ENCODE results near the gene INF2.
"Not testable (repeated sequence)": the region's sequence is repeated elsewhere in the genome, so short reads cannot be mapped to it uniquely, and the experiment has no call there.

The INF2 gene

DNA sequence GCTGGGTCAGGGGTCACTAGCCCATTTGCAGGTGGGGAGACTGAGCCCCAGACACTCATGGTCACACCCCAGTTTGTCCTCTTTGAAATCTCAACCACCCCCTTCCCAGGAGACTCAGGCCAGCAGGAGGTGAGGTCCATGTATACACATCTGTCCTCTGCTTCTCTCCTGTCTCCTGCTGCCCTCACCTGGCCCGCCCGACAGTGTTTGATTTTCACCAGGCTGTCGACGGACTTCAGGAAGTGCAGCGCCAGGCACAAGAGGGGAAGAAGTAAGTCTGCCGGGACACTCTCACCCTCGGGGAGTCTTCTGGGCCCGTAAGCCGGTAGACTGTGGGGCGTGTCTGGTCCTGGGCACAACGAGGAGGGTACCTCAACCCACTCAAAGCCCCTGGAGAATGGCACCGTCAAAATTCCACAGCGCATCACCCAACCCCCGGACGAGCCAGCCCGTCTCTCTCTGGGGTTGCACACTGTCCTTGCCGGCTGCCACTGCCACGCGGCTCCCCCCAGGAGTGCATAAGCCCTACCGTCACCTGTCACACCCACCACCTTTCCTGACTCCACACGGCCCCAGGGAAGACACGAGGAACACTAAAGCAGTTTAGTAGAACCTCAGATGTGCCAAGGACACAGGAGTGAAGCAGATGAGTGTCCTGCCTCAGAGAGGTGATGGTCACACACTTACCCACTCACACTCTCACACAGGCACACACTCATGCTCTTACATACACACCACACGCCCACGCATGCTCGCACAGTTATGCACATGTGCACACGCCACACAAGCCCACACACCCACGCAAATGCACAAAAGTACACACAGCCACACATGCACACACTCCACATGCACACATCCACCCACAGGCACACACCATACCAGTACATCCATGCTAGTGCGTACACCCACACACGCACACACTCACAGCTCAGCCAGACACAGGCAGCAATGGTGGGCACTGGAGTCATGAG, 50.4 kb downstream of the INF2 start:
- no peak for DNase-seq

DNA sequence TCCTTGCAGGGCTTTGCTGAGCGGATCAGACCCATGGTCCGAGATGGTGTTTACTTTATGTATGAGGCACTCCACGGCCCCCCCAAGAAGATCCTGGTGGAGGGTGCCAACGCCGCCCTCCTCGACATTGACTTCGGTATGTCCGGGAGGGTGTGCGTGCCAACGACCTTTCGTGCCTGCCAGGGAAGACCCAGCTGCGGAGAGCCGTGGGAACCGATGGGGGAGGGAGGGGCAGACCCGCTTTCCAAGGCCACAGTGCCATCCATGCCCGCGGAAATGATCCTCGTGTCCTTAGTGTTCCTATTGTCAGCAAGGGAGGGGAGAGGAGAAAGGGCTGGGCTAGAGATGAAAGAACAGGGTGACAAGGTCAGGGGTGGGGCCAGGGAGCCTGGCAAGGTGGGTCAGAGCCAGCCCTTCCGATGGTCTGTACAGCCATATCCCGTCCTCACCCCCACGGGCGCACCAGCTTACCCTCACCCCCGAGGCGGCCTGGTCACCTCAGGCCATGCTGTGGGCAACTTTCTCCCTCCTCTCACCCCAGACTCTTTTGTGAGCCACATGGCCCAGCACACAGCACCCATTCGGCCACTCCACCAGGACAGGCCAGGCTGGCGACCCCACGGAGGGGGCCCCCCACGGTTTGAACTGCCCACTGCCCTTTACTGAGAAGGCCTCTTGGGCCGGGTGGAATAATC, 51.8 kb downstream of the INF2 start:
- no peak for DNase-seq

DNA sequence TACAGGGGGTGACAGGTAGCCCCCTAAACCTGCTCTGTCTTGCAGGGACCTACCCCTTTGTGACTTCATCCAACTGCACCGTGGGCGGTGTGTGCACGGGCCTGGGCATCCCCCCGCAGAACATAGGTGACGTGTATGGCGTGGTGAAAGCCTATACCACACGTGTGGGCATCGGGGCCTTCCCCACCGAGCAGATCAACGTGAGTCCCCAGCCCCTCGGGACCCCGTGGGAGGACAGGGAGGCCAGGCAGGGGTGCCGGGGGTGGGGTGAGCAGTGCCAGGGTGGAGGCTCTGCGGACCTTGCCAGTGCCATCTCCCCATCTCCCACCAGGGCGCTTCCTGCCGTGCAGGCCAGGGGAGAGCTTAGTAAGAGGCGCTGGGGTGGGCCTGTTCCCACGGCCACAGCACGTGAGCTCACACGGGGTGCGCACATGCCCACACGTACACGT, 52.4 kb downstream of the INF2 start:
- no peak for DNase-seq

DNA sequence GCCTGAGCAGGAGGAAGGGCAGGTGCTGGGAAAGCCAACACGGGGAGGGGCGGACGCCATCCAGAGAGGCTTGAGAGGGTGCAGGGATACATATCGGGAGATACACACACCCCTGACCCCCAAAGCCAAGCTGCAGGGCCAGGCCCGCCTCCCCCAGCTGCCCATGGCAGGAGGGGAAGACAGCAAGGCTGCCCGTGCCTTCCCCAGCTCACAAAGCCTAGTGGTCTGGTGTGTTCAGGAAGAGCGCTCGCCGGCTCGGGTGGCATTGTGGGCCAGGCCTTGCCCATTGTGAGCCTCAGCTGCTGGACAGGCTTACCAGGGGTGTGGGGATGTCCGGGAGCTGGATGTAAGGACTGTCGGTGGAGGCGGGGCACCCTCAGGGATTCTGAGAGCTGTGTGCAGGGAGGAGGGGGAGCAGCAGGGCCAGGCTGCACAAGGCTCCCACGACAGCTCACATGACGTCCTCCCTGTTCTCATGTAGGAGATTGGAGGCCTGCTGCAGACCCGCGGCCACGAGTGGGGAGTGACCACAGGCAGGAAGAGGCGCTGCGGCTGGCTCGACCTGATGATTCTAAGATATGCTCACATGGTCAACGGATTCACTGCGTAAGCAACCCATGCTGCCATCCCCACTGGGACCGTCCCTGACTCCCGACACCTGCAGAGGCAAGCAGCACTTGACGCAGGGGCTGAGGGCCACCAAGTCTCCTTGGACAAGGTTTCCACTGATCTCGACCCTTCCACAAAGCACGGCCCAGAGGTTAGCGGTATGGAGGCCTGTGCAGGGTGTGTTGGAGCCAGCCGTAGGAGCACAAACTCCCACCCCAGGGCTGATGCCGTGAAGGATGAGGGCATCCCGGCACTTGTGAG, 53.4 kb downstream of the INF2 start:
- no peak for DNase-seq

DNA sequence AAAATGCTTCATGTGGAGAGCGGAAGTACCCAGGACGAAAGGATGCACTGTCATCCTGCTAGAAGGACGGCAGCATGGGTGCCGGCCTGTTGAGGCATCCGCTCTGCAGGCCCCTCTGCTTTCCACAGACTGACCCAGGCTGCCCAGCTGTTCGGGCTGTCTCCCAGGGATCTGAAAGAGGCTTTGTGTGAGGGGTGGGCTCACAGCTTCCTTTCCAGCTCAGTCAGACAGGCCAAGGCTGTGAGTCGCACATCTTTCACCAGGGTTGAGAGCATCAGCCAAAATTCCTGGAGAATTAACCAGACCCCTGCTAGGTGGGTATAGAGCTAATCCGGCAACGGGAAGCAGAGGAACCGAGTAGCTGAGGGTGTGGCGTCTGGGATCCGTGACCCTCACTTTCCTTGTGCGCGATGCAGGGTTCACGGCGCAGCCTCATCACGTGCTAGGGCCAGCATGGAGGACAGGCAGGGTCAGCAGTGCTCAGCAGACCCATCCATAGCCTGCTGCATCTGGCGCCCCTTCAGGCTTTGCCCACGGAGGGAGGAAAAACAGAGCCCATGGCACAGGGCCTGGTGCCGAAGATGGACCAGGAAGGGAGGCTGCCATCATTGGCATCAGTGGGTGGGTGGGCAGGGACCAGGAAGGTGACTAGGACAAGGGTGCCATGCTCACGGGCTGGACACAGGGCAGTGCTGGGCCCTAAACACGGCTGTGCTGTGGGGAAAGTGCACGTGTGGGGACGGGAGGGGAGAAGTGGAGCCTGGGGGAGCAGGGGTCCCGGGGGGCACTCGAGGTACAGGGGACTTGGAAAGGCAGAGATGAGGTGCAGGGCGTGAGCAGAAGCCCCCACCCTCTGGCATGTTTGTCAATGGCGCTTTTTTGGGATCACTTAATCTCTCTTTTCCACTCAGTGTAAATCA, 54.3 kb downstream of the INF2 start:
- no peak for DNase-seq

DNA sequence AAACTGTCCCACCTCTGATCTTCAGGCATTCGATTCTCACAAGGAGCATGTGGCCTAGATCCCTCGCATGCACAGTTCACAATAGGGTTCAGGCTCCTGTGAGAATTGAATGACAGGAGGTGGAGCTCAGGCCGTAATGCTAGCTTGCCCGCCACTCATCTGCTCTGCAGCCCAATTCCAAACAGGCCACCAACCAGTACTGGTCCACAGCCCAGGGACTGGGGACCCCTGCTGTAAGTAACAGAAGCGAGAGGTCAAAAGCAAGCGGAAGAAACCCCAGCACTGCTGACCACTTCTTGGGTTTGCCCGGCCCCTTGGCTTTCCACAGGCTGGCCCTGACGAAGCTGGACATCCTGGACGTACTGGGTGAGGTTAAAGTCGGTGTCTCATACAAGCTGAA, 55.1 kb downstream of the INF2 start:
- DNase-seq: no peak

DNA sequence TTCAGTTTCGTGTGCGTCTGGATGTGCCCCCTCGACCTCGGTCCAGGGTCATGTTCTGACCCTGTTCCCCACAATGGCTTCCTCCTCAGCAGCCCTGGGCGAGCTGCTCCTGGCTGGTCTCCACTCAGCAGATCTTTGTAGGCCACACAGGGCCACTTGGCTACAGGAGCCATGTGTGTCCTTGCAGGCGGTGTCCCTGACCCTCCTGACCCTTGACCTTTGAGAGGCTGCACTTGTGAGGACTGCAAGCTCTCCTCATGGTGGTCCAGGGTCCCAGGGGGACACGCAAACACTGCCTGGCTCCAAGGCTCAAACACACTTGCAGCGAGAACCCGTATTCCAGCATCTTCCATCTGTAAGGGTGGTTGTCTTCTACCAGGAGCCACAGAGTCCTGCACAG, 56.0 kb downstream of the INF2 start:
- no peak for DNase-seq

DNA sequence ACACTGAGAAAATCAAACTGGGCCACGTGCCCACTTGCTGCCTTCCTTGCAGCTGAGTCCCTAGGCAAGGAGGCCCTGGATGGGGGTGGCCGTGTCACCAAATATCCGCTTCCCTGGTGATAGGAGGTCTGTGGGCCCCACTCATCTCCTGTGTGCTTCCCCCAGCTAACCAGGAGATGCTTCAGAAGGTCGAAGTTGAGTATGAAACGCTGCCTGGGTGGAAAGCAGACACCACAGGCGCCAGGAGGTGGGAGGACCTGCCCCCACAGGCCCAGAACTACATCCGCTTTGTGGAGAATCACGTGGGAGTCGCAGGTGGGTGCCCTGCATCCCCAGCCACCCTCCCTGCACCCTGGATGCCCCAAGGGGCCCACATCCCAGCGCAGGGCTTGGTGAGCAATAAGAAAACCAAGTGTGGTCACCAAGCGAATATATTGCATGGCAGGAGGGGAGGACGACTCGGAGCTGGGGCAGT, 56.7 kb downstream of the INF2 start:
- DNase-seq: no peak

DNA sequence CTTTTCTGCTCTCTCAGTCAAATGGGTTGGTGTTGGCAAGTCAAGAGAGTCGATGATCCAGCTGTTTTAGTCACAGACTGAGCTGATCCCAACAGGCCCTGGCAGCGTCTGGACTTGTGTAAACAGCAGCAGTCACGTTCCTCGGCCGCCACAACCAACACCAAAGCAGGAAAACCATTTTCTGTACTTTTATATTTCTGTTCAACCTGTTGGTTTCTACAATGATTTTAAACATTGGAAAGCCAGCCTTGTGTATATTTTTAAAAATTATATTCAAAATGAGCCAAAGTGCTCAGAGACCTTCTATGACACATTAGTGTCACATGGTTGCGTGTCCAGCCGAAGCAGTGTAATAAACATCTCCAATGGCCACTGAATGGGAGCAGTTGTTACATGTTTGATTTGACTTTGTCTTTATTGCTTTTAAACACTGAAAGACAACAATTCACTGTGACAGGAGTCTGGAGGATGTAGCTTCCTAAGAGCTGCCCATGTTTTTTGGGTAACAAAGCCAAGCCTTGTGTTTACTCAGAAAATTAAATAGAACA, 57.6 kb downstream of the INF2 start:
- no peak for DNase-seq

DNA sequence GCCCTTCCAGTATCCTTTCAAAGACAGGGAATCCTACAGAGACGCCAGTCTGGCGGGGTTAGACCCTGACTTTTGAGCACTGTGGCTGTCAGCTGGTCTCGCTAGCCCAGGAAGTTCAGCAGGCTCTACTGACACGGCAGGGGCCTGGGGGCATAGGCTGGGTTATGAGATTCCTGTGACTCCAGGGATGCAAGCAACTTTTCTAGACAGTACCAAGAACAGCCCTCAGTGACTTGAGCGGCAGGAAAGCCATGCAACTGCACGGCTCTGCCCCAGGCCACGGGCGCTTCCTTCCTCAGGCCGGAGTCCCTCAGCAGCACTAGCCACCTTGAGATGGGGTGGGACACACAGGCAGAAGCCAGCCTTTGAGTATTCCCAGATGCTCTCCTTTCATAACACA, 58.5 kb downstream of the INF2 start:
- DNase-seq: no peak

DNA sequence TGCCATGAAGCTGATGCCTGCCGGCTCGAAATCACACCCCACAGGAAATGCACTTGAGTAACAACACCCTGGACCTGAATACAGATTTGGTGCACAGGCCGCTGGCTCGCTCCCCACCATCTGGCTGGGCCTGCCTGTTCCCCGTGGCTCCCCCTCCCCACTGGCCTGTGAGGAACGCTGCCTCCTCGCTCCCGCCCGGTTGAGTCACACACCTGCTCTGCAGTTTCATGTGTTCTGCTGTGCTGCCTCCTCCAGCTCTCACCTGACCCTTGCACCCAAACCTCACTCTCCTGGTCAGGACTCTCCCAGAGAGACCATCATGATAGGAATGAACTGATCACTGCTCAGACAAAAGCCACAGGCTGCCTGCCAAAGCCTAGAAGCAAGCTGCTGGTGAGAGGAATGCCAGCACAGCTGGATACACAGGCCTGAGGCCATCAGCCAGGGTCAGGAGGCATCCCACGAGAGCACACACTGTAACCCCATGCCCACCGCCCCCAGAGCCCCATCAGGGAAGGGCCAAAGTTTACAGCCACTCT, 59.8 kb downstream of the INF2 start:
- no peak for DNase-seq

DNA sequence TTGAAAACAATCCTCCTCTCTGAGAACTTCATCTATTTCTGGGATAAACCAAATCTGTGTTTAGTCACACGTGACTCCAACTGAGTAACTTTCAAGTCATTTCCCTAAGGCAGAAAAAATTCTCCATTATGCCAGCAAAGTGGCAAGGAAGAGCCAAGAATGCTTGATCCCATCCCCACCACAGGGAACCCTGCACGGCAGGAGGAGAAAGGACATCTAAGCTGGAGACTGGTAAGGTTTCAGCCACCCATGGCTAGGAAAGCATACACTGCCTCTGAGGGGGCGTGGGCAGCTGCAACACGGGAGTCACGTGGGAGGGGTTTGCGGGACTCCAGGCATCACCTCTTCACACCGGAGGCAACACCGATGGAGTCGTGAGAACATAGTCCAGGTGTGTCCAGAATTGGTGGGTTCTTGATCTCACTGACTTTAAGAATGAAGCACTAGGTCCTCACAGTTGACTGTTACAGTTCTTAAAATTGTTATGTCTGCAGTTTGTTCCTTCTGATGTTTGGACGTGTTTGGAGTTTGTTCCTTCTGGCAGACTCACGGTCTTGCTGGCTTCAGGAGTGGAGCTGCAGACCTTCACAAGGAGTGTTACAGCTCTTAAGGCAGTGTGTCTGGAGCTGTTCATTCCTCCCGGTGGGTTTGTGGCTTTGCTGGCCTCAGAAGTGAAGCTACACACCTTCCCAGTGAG, 60.8 kb downstream of the INF2 start:
- DNase-seq: no peak

DNA sequence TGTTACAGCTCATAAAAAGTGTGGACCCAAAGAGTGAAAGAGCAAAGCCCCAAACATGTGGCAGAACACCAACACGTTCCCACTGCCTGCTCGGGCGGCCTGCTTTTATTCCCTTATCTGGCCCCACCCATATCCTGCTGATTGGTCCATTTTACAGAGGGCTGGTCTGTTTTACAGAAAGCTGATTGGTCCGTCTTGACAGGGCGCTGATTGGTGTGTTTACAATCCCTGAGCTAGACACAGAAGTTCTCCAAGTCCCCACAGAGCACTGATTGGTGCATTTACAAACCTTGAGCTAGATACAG, 61.3 kb downstream of the INF2 start:
- DNase-seq: not testable (repeated sequence)

DNA sequence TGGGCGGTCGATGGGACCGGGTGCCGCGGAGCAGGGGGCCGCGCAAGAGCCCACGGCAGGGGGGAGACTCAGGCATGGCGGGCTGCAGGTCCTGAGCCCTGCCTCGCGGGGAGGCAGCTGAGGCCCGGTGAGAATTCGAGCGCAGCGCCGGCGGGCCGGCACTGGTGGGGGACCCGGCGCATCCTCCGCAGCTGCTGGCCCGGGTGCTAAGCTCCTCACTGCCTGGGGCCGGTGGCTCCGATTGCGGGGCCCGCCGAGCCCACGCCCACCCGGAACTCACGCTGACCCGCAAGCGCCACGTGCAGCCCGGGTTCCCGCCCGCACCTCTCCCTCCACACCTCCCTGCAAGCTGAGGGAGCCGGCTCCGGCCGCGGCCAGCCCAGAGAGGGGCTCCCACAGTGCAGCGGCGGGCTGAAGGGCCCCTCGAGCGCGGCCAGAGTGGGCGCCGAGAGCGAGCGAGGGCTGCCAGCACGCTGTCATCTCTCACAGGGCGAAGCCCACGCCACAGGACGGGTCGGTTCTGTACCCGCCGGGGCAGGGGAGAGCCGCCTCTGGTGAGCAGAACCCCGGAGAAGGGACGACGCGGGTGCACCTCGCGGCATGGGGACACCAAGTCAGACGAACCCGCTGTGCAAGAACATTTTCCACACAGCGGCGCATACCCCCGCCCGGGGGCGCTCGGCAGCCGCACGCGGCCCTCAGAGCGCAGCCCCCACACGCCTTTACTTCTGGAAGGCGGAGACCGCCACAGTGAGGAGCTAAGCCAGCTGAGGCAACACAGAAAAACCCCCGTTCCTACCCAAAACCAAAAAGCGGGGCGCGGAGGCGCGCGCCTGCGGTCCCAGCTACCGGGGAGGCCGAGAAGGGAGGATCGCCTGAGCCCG, 62.4 kb downstream of the INF2 start:
- no peak for DNase-seq

DNA sequence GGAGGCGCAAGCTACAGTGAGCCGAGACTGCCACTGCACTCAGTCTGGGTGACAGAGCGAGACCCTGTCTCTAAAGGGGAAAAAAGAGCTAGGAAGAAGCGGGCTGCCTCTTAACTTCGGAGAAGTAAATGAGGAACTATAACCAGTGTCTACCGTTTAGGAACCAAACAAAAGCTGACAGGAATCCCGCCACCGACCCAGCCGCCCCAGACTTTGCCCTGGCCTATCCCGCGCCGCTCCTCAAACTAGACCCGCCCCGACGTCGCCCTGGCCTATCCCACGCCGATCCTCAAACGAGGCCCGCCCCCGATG, 63.0 kb downstream of the INF2 start:
- DNase-seq: no peak

DNA sequence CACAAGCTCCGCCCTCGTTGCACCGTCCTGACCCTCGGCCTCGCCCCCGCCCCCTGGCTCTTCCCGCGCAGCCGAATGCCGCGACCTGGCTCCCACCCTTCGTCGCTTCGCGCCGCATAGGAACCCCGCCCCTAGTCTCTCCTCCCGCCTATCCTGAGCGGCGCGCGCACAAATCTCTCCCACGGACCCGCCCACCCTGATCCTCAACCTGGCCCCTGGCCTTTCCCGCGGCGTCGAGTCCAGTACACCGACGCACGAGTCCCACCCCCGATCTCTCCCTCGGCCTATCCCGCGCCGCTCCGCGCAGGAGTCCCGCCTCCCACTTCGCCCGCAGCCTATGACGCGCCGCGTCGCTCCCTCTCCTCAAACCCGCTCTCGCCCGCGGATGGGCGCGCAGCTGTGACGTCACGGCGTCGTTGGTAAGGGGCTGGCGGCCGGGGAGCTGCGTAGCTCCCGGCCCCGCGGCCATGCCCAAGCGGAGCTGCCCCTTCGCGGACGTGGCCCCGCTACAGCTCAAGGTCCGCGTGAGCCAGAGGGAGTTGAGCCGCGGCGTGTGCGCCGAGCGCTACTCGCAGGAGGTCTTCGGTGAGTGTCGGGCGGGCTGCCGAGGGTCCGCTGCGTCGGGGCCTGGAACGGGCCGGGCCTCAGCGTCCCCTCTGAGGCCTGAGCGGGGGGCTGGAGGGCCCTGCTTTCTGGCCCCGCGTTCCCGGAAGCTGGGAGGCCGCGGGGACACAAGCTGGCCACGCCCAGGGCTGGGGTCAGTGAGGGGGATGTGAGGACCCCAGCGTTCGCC, 63.5 kb downstream of the INF2 start, which contains the start of gene SIVA1:
TSS of gene SIVA1 (plus strand) at position 413 of the 793 bp plus-strand sequence. CDS start at position 468, 55 bp downstream.
- peak; percentile 99 for DNase-seq

DNA sequence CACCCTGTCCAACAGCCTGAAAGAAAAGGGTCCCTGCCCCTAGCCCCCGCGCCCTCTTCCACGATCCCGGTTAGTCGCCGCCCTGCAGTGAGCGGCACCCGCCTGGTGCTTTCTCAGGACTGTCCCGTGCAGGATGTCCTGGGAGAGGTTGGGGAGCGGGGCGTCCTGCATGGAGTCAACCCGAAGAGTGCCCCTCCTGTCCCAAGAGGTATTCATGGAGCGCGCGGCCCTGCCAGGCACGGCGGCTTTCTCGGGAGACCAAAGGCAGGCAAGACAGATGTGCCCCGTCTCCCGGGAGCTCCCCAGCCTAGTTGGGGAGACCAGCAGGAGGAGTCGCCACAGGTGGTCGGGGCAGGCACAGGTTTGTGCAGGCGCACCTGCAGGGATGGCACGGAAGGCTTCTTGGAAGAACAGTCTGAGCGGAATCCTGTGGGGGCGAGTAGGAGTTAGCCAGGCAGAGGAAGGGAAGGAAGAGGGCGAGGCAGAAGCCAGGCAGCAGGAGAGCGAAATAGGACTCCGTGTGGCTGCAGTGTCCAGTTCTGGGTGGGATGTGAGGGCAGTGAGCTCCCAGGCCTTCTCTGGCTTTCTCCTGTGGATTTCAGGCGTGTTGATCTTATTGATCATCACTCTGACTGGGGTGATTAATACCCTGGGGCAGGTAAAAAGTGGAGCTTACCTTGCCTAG, 64.3 kb downstream of the INF2 start:
- DNase-seq: no peak

DNA sequence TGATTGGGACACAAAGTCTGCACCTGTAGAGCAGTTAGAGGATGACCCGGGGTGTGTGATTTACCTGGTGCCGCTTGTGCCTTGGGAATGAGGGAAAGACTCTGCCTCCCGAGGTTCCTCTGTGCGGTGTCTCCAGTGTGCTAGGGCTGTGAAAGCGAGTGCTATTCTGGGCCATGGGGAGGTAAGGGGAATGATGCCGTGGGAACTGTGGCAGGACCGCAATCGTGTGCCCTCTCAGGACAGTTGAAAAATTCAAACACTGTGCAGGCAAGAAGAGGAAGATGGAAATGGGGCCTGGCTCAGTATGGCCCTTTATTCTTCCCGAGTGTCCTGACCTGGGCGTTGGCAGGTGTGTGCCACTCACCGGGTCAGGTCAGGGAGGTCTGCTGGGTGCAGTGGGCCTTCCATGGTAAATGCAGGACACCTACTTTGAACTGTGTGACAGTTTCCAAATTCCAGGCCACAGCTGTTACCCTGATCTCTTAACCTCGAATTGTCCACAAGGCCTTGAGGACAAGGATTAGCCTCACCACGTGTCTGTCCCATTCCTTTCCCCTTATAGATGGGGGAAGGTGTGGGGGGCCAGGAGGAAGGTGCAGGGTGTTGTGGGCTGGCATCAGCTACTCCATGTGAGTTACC, 64.9 kb downstream of the INF2 start:
- DNase-seq: no peak
